PC-3 (cell line): Measurements from ENCODE around the gene DLGAP3. TPM values are rescaled to one million over a fixed set of nuclear protein-coding genes. Genes with fewer than 3 reads are reported as not detected.

Source experiments
- ATAC-seq: fragments of 200-7000 bp; cut with Tn5 transposase; 2 replicates; pipeline ENCODE4 v1.9.1; 2020; ENCODE audit warnings: mild to moderate bottlenecking, moderate library complexity
- BruUV-seq: library from RNA; stranded (reverse); fragments of 400-500 nt; replicated peaks from 2 replicates; lab custom pipeline; 2021; lab: Mats Ljungman, UMichigan
- CTCF ChIA-PET: fragments of 300-600 bp; sonication (Branson Sonifier 250); formaldehyde crosslinking; loops from one replicate; lab custom pipeline; 2022; ENCODE audit warnings: antibody characterized with exemption; lab: Charles Lee
- POLR2A ChIA-PET: fragments of 300-600 bp; sonication (Branson Sonifier 250); formaldehyde crosslinking; loops from one replicate; lab custom pipeline; 2022; ENCODE audit warnings: antibody characterized with exemption; ENCODE audit not compliant: unreplicated experiment; lab: Charles Lee
- DNase-seq: peaks from one replicate; pipeline ENCODE4 v3.0.0-alpha.2; 2015
- H2AFZ ChIP-seq: fragments of 300-600 bp; sonication (generic); 2 replicates; pipeline ENCODE4 v1.6.0; 2016; ENCODE audit warnings: antibody characterized with exemption, low read length
- H3F3A ChIP-seq: fragments of 300-600 bp; sonication (generic); one replicate; pipeline ENCODE4 v1.6.0; 2017; ENCODE audit warnings: antibody characterized with exemption, low read length, control low read depth, mild to moderate bottlenecking; ENCODE audit not compliant: unreplicated experiment
- H3K27ac ChIP-seq: fragments of 300-600 bp; sonication (generic); 2 replicates; pipeline ENCODE4 v1.5.1; 2016; ENCODE audit warnings: mild to moderate bottlenecking, low read length
- H3K27me3 ChIP-seq: fragments of 300-600 bp; sonication (generic); 2 replicates; pipeline ENCODE4 v1.6.1; 2016; ENCODE audit warnings: low read length, mixed read lengths
- H3K36me3 ChIP-seq: fragments of 300-600 bp; sonication (generic); 2 replicates; pipeline ENCODE4 v1.6.1; 2016; ENCODE audit warnings: low read depth, mixed run types, low read length, mixed read lengths
- H3K4me1 ChIP-seq: fragments of 300-600 bp; sonication (generic); 2 replicates; pipeline ENCODE4 v1.5.1; 2016; ENCODE audit warnings: low read length; ENCODE audit not compliant: insufficient read depth
- H3K4me2 ChIP-seq: fragments of 300-600 bp; sonication (generic); 2 replicates; pipeline ENCODE4 v1.6.0; 2016; ENCODE audit warnings: low read length
- H3K4me3 ChIP-seq: fragments of 300-600 bp; sonication (generic); 2 replicates; pipeline ENCODE4 v1.5.1; 2016; ENCODE audit warnings: mild to moderate bottlenecking, low read length, mixed read lengths
- H3K79me2 ChIP-seq: fragments of 300-600 bp; sonication (generic); 2 replicates; pipeline ENCODE4 v1.6.1; 2017; ENCODE audit warnings: low read length, mixed read lengths
- H3K9ac ChIP-seq: fragments of 300-600 bp; sonication (generic); 2 replicates; pipeline ENCODE4 v1.6.0; 2016; ENCODE audit warnings: mild to moderate bottlenecking, low read length
- H3K9me2 ChIP-seq: fragments of 300-600 bp; sonication (generic); replicated peaks from 2 replicates; pipeline ENCODE4 v1.6.1; 2016; ENCODE audit warnings: mixed run types, low read length, mixed read lengths
- H3K9me3 ChIP-seq: fragments of 300-600 bp; sonication (generic); 2 replicates; pipeline ENCODE4 v1.6.1; 2016; ENCODE audit warnings: low read length, mixed read lengths
- H4K20me1 ChIP-seq: fragments of 300-600 bp; sonication (generic); 2 replicates; pipeline ENCODE4 v1.6.1; 2016; ENCODE audit warnings: low read length, mixed read lengths
- EZH2 ChIP-seq: fragments of 300-600 bp; sonication (generic); IDR thresholded peaks from one replicate; pipeline ENCODE4 v1.6.1; 2017; ENCODE audit warnings: antibody characterized with exemption, mild to moderate bottlenecking, low read length; ENCODE audit not compliant: unreplicated experiment
- EZH2phosphoT487 ChIP-seq: fragments of 300-600 bp; sonication (generic); IDR thresholded peaks from 2 replicates; pipeline ENCODE4 v1.6.1; 2018; ENCODE audit warnings: mild to moderate bottlenecking, antibody characterized with exemption, low read length, borderline replicate concordance
- intact Hi-C: fragments of 100-400 bp; cut with micrococcal nuclease; formaldehyde crosslinking; loops from 2 replicates; pipeline ENCODE4 v1.9.0; 2023
- total RNA-seq: library from RNA; depleted of rRNA; stranded (reverse); fragments of >200 nt; gene quantifications from 2 replicates; pipeline ENCODE4 v1.2.3, GENCODE V29; 2014
- TF ChIP-seq, protein P1 (sequence below): fragments of 300-600 bp; sonication (generic); conservative IDR thresholded peaks from 2 replicates; pipeline ENCODE4 v1.5.1; 2017; ENCODE audit warnings: antibody characterized with exemption, low read depth, mild to moderate bottlenecking, low read length

The DLGAP3 gene
- total RNA-seq, 1 experiment from 2014 or later, result not detected

DNA sequence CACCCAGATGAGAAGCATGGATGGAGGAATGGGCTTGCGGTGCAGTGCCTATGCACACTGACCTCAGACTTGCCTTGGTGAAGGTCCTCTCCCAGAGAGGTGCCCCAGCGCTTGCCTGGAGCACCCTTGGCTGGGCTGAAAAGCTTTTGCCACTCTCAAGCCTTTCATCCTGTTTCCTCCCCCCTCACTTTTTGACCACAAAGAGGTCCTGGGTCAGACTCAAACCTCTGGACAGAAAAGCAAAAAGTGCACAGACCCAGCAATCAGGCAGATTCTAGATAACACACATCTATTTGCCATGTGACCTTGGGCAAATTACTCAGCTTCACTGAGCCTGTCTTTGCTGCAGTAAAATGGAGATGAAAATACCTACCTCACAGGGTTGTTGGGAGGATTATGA is 48.4 kb upstream of the DLGAP3 start:
- BruUV-seq, result no TSS peak

DNA sequence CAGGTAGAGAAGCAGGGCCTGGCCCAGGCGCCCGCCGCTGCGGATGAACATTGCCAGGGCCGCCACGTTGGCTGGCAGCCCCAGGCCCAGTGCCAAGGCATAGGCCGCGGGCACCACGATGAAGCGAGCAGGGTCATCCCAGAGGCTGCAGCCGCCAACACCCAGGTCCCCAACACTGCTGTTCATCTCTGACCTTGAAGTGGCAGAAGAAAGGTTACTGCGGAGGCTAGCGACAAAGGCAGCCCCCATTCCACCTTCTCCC is 47.7 kb upstream of the DLGAP3 start:
- H4K20me1 ChIP-seq, result no peaks in the 10 kb centered on the region
- ATAC-seq (no peak), DNase-seq (no peak)
- intact Hi-C loops, result no loop called here
- no peaks in the 10 kb centered on the region for H3K27me3 ChIP-seq
- H3K9me3 ChIP-seq, result no peaks in the 10 kb centered on the region
- H3K4me3 ChIP-seq, result no peak overlapping the region
- no peaks in the 10 kb centered on the region for H3K79me2 ChIP-seq
- no peak overlapping the region for H3K4me2 ChIP-seq
- no peaks in the 10 kb centered on the region for H3K4me1 ChIP-seq
- no peaks in the 10 kb centered on the region for H3K9me2 ChIP-seq
- ChIA-PET CTCF (no interaction called here), POLR2A (no interaction called here)
- H3K36me3 ChIP-seq, result 0 out of 2 replicates have a peak, but pooled peaks cover 2% of the 10 kb centered on the region
- no peak for TF ChIP-seq EZH2phosphoT487
- TF ChIP-seq, protein P1, sequence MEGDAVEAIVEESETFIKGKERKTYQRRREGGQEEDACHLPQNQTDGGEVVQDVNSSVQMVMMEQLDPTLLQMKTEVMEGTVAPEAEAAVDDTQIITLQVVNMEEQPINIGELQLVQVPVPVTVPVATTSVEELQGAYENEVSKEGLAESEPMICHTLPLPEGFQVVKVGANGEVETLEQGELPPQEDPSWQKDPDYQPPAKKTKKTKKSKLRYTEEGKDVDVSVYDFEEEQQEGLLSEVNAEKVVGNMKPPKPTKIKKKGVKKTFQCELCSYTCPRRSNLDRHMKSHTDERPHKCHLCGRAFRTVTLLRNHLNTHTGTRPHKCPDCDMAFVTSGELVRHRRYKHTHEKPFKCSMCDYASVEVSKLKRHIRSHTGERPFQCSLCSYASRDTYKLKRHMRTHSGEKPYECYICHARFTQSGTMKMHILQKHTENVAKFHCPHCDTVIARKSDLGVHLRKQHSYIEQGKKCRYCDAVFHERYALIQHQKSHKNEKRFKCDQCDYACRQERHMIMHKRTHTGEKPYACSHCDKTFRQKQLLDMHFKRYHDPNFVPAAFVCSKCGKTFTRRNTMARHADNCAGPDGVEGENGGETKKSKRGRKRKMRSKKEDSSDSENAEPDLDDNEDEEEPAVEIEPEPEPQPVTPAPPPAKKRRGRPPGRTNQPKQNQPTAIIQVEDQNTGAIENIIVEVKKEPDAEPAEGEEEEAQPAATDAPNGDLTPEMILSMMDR, result no peak
- TF ChIP-seq EZH2, result no peak
- H3K27ac ChIP-seq, result no peak overlapping the region
- no peaks in the 10 kb centered on the region for H3F3A ChIP-seq
- BruUV-seq, result no TSS peak
- no peak overlapping the region for H2AFZ ChIP-seq
- H3K9ac ChIP-seq, result no peak overlapping the region

More for the DNA sequence above, 48.4 kb upstream of the DLGAP3 start:
- no peaks in the 10 kb centered on the region for H3K9me3 ChIP-seq
- no peaks in the 10 kb centered on the region for H3K4me1 ChIP-seq
- H3K9ac ChIP-seq, result no peak overlapping the region
- H3K4me3 ChIP-seq, result no peak overlapping the region
- no peaks in the 10 kb centered on the region for H3K27me3 ChIP-seq
- CTCF ChIA-PET, result no interaction called here
- intact Hi-C loops, result no loop called here
- POLR2A ChIA-PET, result no interaction called here
- TF ChIP-seq EZH2phosphoT487, result no peak
- H2AFZ ChIP-seq, result no peak overlapping the region
- H3K9me2 ChIP-seq, result no peaks in the 10 kb centered on the region
- H3F3A ChIP-seq, result no peaks in the 10 kb centered on the region
- H4K20me1 ChIP-seq, result no peaks in the 10 kb centered on the region
- no peak for DNase-seq
- H3K79me2 ChIP-seq, result no peaks in the 10 kb centered on the region
- ATAC-seq, result no peak
- no peak overlapping the region for H3K4me2 ChIP-seq
- 0 out of 2 replicates have a peak, but pooled peaks cover 2% of the 10 kb centered on the region for H3K36me3 ChIP-seq
- no peak overlapping the region for H3K27ac ChIP-seq

DNA sequence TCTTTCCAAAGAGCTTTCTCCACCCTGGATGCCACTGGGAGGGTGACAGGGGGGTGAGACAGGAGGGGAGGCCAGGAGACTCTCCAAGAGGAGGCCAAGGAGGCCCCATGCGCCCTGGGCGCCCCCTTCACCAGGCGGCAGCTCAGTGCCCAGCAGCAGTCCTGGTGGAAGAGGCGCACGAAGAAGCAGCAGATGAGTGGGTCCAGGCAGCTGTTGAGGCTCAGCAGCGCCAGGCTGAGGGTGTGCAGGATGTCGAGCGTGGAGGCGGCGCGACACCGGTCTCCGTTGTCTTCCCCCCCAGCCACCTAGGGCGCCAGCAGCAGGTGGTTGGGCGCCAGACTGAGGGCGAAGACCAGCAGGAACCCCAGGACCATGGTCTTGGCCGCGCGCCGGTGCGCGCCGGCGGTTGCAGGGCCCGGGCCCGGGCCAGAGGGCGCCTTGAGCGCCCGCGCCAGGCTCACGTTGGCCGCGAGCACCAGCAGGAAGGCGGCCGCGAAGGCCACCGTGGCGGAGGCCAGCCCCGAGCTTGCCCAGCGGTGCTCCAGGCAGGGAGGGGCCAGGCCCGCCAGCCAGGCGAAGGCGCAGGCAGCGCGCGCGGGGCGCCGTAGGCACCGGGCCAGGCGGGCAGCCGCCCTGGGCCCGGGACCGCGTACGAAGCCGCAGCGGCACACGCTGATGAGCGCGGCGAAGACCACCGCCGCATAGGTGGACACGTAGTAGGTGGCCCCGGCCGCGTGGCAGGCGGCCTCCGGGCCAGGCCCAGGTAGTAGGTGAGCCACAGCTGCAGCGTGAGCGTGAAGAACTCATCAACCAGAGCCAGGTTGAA is 47.1 kb upstream of the DLGAP3 start:
- Histone ChIP-seq H3K4me2 (no peak overlapping the region), H3K9ac (no peak overlapping the region), H3K36me3 (0 out of 2 replicates have a peak, but pooled peaks cover under 1% of the 10 kb centered on the region), H3K4me3 (no peak overlapping the region), H3K27me3 (no peaks in the 10 kb centered on the region), H3K27ac (no peak overlapping the region), H3K79me2 (no peaks in the 10 kb centered on the region), H3K9me3 (no peaks in the 10 kb centered on the region), H2AFZ (no peak overlapping the region), H3F3A (no peaks in the 10 kb centered on the region), H4K20me1 (no peaks in the 10 kb centered on the region), H3K9me2 (no peaks in the 10 kb centered on the region), H3K4me1 (no peaks in the 10 kb centered on the region)
- ATAC-seq, result no peak
- POLR2A ChIA-PET, result no interaction called here
- no peak for TF ChIP-seq EZH2
- TF ChIP-seq, protein P1, result no peak
- no peak for TF ChIP-seq EZH2phosphoT487
- CTCF ChIA-PET, result no interaction called here
- intact Hi-C loops, result no loop called here
- no TSS peak for BruUV-seq
- no peak for DNase-seq
